GM21515 (cell line): ENCODE measurements around the gene RARG.

Experiments used
- ATAC-seq: cut with Tn5 transposase; IDR thresholded peaks from one replicate; pipeline ENCODE4 v1.9.1; 2021; ENCODE audit not compliant: unreplicated experiment

Gene RARG

DNA sequence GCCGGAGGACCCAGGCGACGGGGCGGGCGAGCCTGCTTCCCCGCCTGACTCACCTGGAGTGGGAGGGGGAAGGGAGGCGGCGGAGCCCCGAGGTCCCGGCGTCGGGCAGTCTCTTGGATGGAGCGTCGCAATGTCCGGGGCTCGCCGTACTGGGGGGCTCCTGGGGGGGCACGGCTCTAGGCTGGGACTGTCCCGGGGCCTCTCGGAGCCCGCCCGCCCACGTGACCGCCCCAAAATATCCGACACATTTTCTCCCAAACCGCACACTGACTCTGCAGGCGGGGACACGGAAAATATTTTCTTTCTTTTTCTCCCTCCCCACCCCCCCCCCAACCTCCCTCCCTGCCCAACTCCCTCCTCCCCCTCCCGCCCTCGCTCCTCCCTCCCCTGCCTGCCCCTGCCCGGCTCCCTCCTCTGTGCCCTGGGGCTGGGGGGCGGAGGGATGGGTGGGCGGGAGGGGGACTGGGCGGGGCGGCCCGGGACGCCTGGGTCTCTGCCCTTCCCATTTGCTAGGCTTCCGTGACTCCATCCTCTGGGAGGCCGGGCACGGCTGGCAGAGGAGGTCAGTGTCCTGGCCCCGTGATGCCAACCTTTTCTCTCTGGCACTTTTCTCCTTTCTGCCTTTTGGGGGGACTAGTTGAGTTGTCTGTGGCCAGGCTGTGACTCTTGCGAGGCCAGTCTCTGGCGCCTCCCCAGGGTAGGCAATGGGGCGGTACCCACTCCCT, at the start of gene RARG:
Gene RARG, minus strand, starts transcription at position 289 of the 725 bp plus-strand sequence. CDS start 4,664 bp downstream, outside the sequence.
- no peak for ATAC-seq

DNA sequence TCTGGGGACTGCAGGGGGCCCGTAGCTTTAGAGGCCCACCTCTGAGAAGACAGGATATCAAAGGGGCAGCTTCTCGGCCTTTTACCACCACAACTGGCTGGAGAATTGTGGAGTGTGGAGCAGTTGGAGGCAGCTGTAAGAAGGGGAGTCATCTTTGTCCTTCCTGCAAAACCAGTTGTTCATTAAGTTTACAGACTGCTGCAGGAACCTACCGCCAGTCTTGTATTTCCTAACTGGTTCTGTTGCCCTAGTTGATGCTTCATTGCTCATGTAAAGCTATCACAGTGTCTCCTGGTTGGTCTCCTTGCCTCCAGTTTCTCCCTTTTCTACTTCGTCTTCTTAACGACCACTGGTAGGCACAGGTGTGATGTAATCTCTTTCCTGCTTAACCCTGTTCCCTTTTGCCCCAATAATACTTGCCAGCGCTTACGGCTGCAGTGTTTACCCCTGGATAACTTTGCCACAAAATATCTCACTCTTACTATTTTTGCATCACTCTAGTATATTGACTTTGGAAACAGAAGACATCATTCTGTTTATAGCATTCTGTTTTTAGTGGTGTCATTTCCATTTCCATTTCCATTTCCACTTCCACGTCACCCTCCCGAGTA, 48.0 kb upstream of the RARG start:
- no peak for ATAC-seq

- ATAC-seq = no peak
Observed at GRCh38 chr12:53279283-53279869, 47.4 kb upstream of the RARG start.

GRCh38 chr12:53277981-53278380, 46.0 kb upstream of the RARG start:
- no peak for ATAC-seq

DNA sequence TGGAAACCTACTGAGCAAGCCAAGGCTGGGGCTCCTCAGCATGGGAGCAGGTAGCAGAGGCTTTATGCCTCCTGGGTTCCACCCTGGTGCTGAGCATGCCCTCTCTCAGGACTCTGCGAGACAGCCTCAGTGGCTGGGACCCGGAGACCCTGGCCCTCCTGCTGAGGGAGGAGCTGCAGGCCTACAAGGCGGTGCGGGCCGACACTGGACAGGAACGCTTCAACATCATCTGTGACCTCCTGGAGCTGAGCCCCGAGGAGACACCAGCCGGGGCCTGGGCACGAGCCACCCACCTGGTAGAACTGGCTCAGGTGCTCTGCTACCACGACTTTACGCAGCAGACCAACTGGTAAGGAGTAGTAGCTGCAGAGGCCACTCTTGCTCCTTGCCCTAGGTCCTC, 44.5 kb upstream of the RARG start:
- no peak for ATAC-seq

GRCh38 chr12:53274445-53274844, 42.4 kb upstream of the RARG start:
- no peak for ATAC-seq

DNA sequence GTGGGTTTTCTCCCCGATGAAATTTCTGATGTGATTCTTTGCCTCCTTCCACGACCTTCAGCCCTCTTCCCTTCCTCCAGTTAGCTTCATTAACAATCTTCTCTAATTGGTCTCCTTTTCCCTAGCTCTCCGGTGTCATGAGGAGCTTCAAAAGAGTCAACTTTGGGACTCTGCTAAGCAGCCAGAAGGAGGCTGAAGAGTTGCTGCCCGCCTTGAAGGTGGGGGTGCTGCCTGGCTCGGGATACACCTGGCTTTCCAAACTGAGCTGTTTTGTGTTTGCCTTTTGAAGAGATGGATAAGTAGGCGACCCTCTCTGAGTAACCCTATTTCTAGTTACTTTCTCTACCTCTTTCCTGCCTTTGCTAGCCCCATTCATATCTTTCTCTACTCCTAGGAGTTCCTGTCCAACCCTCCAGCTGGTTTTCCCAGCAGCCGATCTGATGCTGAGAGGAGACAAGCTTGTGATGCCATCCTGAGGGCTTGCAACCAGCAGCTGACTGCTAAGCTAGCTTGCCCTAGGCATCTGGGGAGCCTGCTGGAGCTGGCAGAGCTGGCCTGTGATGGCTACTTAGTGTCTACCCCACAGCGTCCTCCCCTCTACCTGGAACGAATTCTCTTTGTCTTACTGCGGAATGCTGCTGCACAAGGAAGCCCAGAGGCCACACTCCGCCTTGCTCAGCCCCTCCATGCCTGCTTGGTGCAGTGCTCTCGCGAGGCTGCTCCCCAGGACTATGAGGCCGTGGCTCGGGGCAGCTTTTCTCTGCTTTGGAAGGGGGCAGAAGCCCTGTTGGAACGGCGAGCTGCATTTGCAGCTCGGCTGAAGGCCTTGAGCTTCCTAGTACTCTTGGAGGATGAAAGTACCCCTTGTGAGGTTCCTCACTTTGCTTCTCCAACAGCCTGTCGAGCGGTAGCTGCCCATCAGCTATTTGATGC, 36.9 kb upstream of the RARG start:
- no peak for ATAC-seq

DNA sequence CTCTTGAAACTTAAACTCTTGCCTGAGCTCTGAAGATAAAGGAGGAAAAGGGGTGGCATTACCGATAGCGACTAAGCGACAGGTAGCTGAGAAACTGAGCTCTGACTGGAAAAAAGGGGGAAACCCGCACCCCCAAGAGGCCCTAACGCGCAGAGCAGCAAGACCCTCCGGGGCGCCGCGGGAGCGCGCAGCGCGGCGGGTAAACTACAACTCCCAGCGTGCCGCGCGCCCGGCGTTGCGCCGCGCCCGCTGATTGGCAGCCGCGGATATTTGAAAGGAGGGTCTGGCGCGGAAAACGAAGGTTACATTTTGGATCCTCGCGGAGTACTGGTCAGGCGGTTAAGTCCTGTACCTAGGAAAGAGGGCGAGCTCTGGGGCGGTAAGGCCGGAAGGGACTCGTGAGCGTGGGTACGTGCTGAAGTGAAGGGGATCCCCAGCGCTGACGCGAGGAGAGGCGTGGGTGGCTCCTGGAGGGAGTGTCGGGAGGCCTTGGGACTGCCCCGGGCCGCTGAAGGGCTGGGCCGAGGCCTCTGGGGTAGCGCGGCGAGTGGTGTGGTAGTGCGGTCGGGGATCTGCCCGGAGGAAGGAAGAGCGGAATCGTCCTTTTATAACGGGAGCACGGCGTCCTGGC, 36.1 kb upstream of the RARG start, which contains the start of gene ESPL1:
Gene ESPL1, plus strand, starts transcription at position 301 of the 631 bp plus-strand sequence. CDS start 468 bp downstream, outside the sequence.
- peak; percentile 83 for ATAC-seq

- ATAC-seq = peak; percentile 3
Observed at GRCh38 chr12:53267306-53267998, 35.4 kb upstream of the RARG start.

- ATAC-seq = no peak
Observed at GRCh38 chr12:53265783-53266182, 33.8 kb upstream of the RARG start.

GRCh38 chr12:53259891-53260290, 27.9 kb upstream of the RARG start:
- no peak for ATAC-seq

GRCh38 chr12:53258541-53259539, 26.8 kb upstream of the RARG start:
- no peak for ATAC-seq

GRCh38 chr12:53255996-53256395, 24.0 kb upstream of the RARG start:
- no peak for ATAC-seq

DNA sequence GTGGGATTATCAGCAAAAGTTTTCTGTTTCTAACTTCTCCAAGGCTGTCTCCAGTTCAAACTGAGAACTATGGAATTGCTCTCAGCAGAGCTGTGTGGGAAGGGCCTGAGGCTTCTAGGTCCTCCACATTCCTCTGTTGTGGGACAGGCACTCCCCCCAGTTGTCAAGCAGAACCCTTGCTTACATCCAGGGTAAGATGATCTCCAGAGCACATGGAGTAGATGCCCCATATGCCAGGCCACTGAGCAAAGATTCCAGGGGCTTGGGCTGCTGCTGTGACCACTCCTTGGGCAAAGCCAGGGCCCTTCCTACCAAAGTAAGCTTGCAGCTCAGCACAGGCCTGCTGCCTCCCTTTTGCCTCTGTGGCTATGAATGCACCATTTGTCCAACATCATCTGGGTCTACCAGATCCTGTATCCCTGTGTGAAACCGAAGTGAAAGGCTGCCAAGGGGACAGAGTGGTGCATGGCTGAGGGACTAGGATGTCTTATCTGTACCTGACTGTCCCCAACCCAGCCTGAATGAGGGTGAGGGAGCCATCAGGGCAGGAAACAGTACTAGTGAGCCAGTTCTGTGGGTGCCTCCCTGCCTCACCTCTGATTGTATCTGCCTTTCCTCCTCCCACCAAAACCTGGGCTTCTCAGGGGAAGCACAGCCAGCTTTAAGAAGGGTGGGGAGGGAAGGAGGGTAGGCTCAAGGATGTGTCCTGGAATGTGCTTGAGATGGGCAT, 23.0 kb upstream of the RARG start:
- no peak for ATAC-seq

- no peak for ATAC-seq
Observed at GRCh38 chr12:53253298-53253697, 21.3 kb upstream of the RARG start.

GRCh38 chr12:53252349-53252916, 20.4 kb upstream of the RARG start:
- ATAC-seq = no peak

DNA sequence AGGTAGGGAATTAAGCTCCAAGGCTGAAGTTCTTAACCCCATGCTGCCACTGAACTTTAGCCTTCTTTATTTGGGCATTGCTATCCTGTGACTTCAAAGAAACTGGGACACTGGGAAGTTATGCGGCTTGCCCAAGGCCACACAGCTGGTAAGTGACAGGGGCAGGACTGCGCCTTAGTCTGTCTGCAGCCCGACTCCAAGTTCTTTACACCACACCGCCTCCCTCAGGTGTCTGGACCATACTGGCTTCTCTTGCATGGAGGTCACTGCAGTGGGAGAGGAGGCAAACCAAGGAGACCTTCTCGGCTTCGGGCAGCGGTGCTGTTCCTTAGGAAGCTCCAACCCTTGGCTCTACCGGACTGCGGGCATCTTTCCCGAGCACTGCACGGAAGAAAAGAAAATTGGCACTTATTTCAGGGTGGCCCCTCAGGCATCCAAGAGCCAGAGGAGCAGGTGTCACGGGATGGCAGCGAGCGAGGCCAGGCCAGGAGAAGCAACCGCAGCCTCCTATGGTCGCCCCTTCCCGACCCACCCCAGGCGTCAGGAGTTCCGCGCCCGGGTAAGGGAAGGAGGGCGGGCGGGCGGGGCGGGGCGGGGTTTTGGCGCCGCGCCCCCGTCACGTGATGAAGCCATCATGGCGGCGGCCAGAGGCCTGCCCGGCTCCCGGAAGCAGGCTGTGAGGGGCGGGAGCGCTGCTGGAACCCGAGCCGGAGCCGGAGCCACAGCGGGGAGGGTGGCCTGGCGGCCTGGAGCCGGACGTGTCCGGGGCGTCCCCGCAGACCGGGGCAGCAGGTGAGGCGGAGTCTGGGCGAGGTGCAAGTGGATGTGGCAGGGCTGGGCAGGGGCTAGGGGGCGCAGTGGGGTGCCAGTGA, 19.7 kb upstream of the RARG start:
- peak; percentile 67 for ATAC-seq
